GM10248 (cell line): ENCODE measurements around the gene CRTC1.
A peak's percentile ranks its signal among the peaks of the same experiment; 100 is the strongest.

Experiments used
- CTCF ChIA-PET: fragments of 300-600 bp; sonication (Branson Sonifier 250); formaldehyde crosslinking; extraction: SDS; loops from one replicate; lab custom pipeline; 2021; ENCODE audit warnings: antibody characterized with exemption; lab: Yijun Ruan, JAX
- POLR2A ChIA-PET: fragments of 350-650 bp; sonication (Branson Sonifier 250); formaldehyde crosslinking; extraction: SDS; loops from one replicate; lab custom pipeline; 2020; ENCODE audit warnings: antibody characterized with exemption; lab: Yijun Ruan, JAX
- DNase-seq: peaks from one replicate; pipeline ENCODE4 v3.0.0; 2012; ENCODE audit errors: extremely low spot score
- CTCF ChIP-seq: IDR thresholded peaks from 2 replicates; pipeline ENCODE4 v1.5.1; 2012; ENCODE audit warnings: mild to moderate bottlenecking, low read depth; ENCODE audit errors: extremely low read depth, missing control alignments, control extremely low read depth

CRTC1 gene

GRCh38 chr19:18783958-18784785 lies 100.7 kb downstream of the CRTC1 start:
- DNase-seq = no peak
- no peak for TF ChIP-seq CTCF
- CTCF ChIA-PET = no interaction called here
- POLR2A ChIA-PET = no interaction called here

- POLR2A ChIA-PET = no interaction called here
- CTCF ChIA-PET = no interaction called here
- TF ChIP-seq CTCF = no peak
- no peak for DNase-seq
These were observed 101.3 kb downstream of the CRTC1 start for GRCh38 chr19:18784786-18785120.

- ChIA-PET CTCF (interaction anchor here (1.2 kb wide), 1 partner anchor 46 kb away, joined by 3 read pairs; the partner anchor contains the start of gene UPF1), POLR2A (no interaction called here)
- no peak for TF ChIP-seq CTCF
- DNase-seq = peak; percentile 94
These were observed 102.0 kb downstream of the CRTC1 start for GRCh38 chr19:18785179-18786124.

- TF ChIP-seq CTCF = no peak
- ChIA-PET POLR2A (no interaction called here), CTCF (no interaction called here)
These were observed 105.3 kb downstream of the CRTC1 start for GRCh38 chr19:18788529-18789421.

GRCh38 chr19:18789422-18789869 lies 106.0 kb downstream of the CRTC1 start:
- CTCF ChIA-PET = no interaction called here
- POLR2A ChIA-PET = no interaction called here
- TF ChIP-seq CTCF = no peak
- no peak for DNase-seq

More at GRCh38 chr19:18788529-18789421, 105.3 kb downstream of the CRTC1 start:
- DNase-seq = no peak

GRCh38 chr19:18789883-18790565 lies 106.5 kb downstream of the CRTC1 start:
- peak; percentile 63 for DNase-seq
- POLR2A ChIA-PET = no interaction called here
- TF ChIP-seq CTCF = no peak
- CTCF ChIA-PET = no interaction called here
